ENCODE data around the gene ADGRL3. TPM values are rescaled to one million over a fixed set of nuclear protein-coding genes. Genes with fewer than 3 reads are reported as not detected.
"Not testable (repeated sequence)": the region's sequence is repeated elsewhere in the genome, so short reads cannot be mapped to it uniquely, and the experiment has no call there.

The ADGRL3 gene
- total RNA-seq, 2 experiments from 2014 or later: not detected

DNA sequence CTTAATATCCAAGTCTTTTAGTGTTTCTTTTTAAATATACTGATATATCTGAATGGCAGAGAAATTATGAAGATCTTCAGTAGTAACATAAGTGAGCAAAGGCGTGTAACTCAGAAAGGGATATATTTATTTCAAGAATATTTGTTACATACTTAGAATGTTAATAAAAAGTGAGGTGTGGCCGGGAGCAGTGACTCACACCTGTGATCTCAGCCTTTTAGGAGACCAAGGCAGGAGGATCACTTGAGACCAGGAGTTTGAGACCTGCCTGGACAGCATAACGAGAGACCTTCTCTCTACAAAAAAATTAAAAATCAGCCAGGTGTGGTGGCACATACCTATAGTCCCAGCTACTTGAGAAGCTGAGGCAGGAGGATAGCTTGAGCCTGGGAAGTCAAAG lies 651.0 kb downstream of the ADGRL3 start:
- ATAC-seq (no peak), DNase-seq (no peak)
- H3K36me3 Mint-ChIP-seq (ENCODE audit: low read depth): no peaks in the 10 kb centered on the region
- no peak overlapping the region for H3K4me3 Mint-ChIP-seq
- CTCF ChIA-PET: no interaction called here
- H3K4me1 Mint-ChIP-seq (ENCODE audit: low read depth): no peaks in the 10 kb centered on the region
- H3K27me3 Mint-ChIP-seq: no peaks in the 10 kb centered on the region
- peaks cover 4% of the 10 kb centered on the region for H3K9me3 Mint-ChIP-seq
- TF ChIP-seq CTCF (IDR thresholded peaks at IDR 0.05): no peak
- intact Hi-C loops (cut with micrococcal nuclease): no loop called here
- POLR2A ChIA-PET: no interaction called here
- H3K27ac Mint-ChIP-seq: no peak overlapping the region

DNA sequence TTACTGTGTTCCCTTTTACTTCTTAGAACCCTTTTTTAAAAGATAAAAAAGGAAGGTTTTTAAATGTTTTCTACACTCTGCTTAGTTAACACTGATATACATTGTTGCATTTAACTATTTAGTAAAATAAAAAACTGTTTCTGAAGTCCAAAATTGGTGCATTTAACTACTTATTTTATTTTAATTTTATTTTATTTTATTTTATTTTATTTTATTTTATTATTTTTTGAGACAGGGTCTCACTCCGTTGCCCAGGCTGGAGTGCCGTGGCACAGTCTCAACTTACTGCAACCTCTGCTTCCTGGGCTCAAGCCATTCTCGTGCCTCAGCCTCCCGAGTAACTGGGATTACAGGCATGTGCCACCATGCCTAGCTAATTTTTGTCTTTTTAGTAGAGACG lies 652.0 kb downstream of the ADGRL3 start:
- H3K36me3 Mint-ChIP-seq (ENCODE audit: low read depth); H3K27me3 Mint-ChIP-seq; DNase-seq; H3K27ac Mint-ChIP-seq; POLR2A ChIA-PET; intact Hi-C loops (cut with micrococcal nuclease); H3K9me3 Mint-ChIP-seq; H3K4me3 Mint-ChIP-seq; H3K4me1 Mint-ChIP-seq (ENCODE audit: low read depth); ATAC-seq; CTCF ChIA-PET: not testable (repeated sequence)

- DNase-seq (no peak), ATAC-seq (no peak)
- TF ChIP-seq CTCF (IDR thresholded peaks at IDR 0.05): no peak
- H3K4me1 Mint-ChIP-seq (ENCODE audit: low read depth): no peaks in the 10 kb centered on the region
- CTCF ChIA-PET: no interaction called here
- intact Hi-C loops (cut with micrococcal nuclease): no loop called here
- H3K27me3 Mint-ChIP-seq: no peaks in the 10 kb centered on the region
- no peak overlapping the region for H3K27ac Mint-ChIP-seq
- POLR2A ChIA-PET: no interaction called here
- H3K4me3 Mint-ChIP-seq: no peak overlapping the region
- H3K9me3 Mint-ChIP-seq: peaks cover 10% of the 10 kb centered on the region
- no peaks in the 10 kb centered on the region for H3K36me3 Mint-ChIP-seq (ENCODE audit: low read depth)
These were observed 652.9 kb downstream of the ADGRL3 start for GRCh38 chr4:61853041-61853440.

- no peaks in the 10 kb centered on the region for H3K4me1 Mint-ChIP-seq (ENCODE audit: low read depth)
- POLR2A ChIA-PET: no interaction called here
- no peaks in the 10 kb centered on the region for H3K36me3 Mint-ChIP-seq (ENCODE audit: low read depth)
- H3K4me3 Mint-ChIP-seq: no peak overlapping the region
- CTCF ChIA-PET: no interaction called here
- H3K27ac Mint-ChIP-seq: no peak overlapping the region
- peaks cover 7% of the 10 kb centered on the region for H3K9me3 Mint-ChIP-seq
- intact Hi-C loops (cut with micrococcal nuclease): no loop called here
- no peaks in the 10 kb centered on the region for H3K27me3 Mint-ChIP-seq
- no peak for ATAC-seq
- DNase-seq: no peak
- no peak for TF ChIP-seq CTCF (IDR thresholded peaks at IDR 0.05)
These were observed 660.2 kb downstream of the ADGRL3 start for GRCh38 chr4:61860376-61860775.

- POLR2A ChIA-PET: no interaction called here
- intact Hi-C loops (cut with micrococcal nuclease): no loop called here
- Mint-ChIP-seq H3K9me3 (peaks cover 7% of the 10 kb centered on the region), H3K27me3 (no peaks in the 10 kb centered on the region), H3K4me3 (no peak overlapping the region), H3K36me3 (ENCODE audit: low read depth) (no peaks in the 10 kb centered on the region), H3K4me1 (ENCODE audit: low read depth) (no peaks in the 10 kb centered on the region), H3K27ac (no peak overlapping the region)
- DNase-seq: no peak
- CTCF ChIA-PET: no interaction called here
- no peak for ATAC-seq
- TF ChIP-seq CTCF (IDR thresholded peaks at IDR 0.05): no peak
These were observed 664.2 kb downstream of the ADGRL3 start for GRCh38 chr4:61864286-61864685.

DNA sequence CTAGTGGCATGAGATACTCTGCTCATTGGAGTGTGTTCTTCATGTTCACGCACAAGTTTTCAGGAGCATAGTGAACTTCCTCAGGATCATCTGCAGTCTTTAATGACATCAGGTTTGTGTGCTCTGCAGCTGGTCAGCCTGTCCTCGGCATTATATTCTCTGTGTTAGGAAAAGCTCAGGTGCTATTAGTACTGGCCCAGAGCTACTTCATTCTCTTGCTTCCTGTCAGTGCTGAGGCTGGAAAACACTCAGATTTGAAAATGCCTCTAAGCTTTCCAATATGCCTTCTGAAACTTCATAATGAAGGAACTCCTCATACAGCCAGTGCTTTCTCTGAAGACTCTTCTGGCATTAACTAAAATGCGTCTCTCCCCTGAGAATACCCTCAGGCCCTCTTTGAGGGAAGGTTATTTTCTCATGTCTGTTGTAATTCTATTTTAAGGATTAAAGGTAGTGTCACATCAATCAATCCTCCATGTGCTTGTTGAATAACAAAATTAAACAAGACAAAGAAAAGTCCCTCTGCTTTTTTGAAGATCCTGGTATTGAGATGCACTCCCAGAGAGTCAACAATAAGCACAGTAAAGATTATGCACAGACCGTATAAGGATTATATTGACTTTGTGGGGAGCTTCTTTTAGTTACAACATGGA lies 666.4 kb downstream of the ADGRL3 start:
- DNase-seq: no peak
- no peak for ATAC-seq
- POLR2A ChIA-PET: no interaction called here
- TF ChIP-seq CTCF (IDR thresholded peaks at IDR 0.05): no peak
- no peaks in the 10 kb centered on the region for H3K36me3 Mint-ChIP-seq (ENCODE audit: low read depth)
- CTCF ChIA-PET: no interaction called here
- intact Hi-C loops (cut with micrococcal nuclease): no loop called here
- H3K27me3 Mint-ChIP-seq: no peaks in the 10 kb centered on the region
- no peak overlapping the region for H3K27ac Mint-ChIP-seq
- H3K9me3 Mint-ChIP-seq: peaks cover 7% of the 10 kb centered on the region
- no peak overlapping the region for H3K4me3 Mint-ChIP-seq
- H3K4me1 Mint-ChIP-seq (ENCODE audit: low read depth): no peaks in the 10 kb centered on the region
